IPS-15b (cell line): ENCODE results near the gene RNMT.

Source experiments
- H3K27me3 ChIP-seq: one replicate; pipeline ENCODE4 v1.6.1; 2013; ENCODE audit warnings: low read length; ENCODE audit not compliant: control insufficient read depth, insufficient read depth
- H3K36me3 ChIP-seq: one replicate; pipeline ENCODE4 v1.6.1; 2013; ENCODE audit warnings: low read length; ENCODE audit not compliant: control insufficient read depth, insufficient read depth
- H3K4me1 ChIP-seq: one replicate; pipeline ENCODE4 v1.6.1; 2013; ENCODE audit warnings: mild to moderate bottlenecking, low read length; ENCODE audit not compliant: control insufficient read depth, insufficient read depth
- H3K4me3 ChIP-seq: one replicate; pipeline ENCODE4 v1.5.1; 2013; ENCODE audit warnings: low read depth, low read length
- H3K9ac ChIP-seq: one replicate; pipeline ENCODE4 v1.6.1; 2013; ENCODE audit warnings: low read depth, mild to moderate bottlenecking, low read length
- H3K9me3 ChIP-seq: one replicate; pipeline ENCODE4 v1.6.1; 2013; ENCODE audit warnings: mild to moderate bottlenecking, low read length; ENCODE audit not compliant: control insufficient read depth, insufficient read depth

RNMT gene

DNA sequence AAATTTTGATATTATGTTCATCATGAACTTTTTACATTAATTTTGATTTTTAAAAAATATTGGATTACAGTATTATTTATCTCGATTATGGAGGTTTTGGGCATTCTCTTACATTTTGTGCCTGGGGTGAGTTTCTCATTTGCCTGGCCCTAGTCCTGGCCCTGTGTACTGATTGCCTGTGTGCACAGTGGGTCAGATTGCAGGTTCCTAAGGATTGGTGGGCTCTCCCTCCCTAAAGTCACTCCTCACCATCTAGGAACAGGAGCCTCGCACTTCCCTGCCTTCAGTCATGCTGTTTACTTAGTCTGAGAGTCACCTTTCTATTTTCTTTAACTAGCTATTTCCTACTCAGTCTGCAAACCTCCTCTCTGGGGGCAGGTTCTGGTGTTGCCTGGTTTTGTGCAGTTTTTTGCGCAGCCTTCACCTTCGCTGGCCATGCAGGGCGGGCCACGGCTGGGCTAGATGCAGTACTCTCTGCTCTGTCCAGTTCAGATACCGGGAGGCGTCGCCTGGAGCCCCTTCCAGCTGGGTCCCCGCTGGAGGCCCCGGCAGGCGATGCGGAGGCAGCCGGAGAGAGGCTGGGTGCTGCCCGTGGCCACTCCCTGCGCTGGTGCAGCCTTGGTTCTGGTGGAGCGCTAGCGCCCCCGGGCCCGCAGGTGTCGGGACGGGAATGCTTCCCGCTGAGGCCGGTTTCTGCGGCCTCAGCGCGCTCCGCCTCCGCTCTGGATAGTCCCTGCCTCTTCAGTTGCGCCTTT lies 74.2 kb downstream of the RNMT start:
- no peaks in the 10 kb centered on the region for H3K9me3 ChIP-seq
- no peaks in the 10 kb centered on the region for H3K36me3 ChIP-seq
- peaks cover 11% of the 10 kb centered on the region for H3K27me3 ChIP-seq
- H3K4me1 ChIP-seq = no peaks in the 10 kb centered on the region
- peak overlapping the region; percentile 40 for H3K9ac ChIP-seq
- peak overlapping the region; percentile 58 for H3K4me3 ChIP-seq

- peak overlapping the region; percentile 40 for H3K9ac ChIP-seq
- peak overlapping the region; percentile 58 for H3K4me3 ChIP-seq
- no peaks in the 10 kb centered on the region for H3K36me3 ChIP-seq
- H3K27me3 ChIP-seq = peaks cover 11% of the 10 kb centered on the region
- H3K9me3 ChIP-seq = no peaks in the 10 kb centered on the region
- H3K4me1 ChIP-seq = no peaks in the 10 kb centered on the region
Measured at GRCh38 chr18:13801260-13801601, 74.8 kb downstream of the RNMT start.

GRCh38 chr18:13804305-13804704 lies 77.8 kb downstream of the RNMT start:
- Histone ChIP-seq H3K4me1 (peaks cover 8% of the 10 kb centered on the region), H3K9ac (no peak overlapping the region), H3K27me3 (peaks cover 11% of the 10 kb centered on the region), H3K4me3 (no peak overlapping the region), H3K9me3 (no peaks in the 10 kb centered on the region), H3K36me3 (no peaks in the 10 kb centered on the region)

GRCh38 chr18:13808294-13809042 lies 82.0 kb downstream of the RNMT start:
- no peak overlapping the region for H3K9ac ChIP-seq
- no peaks in the 10 kb centered on the region for H3K36me3 ChIP-seq
- no peaks in the 10 kb centered on the region for H3K27me3 ChIP-seq
- H3K9me3 ChIP-seq = no peaks in the 10 kb centered on the region
- H3K4me3 ChIP-seq = no peak overlapping the region
- peaks cover 35% of the 10 kb centered on the region for H3K4me1 ChIP-seq

- Histone ChIP-seq H3K9ac (no peak overlapping the region), H3K27me3 (no peaks in the 10 kb centered on the region), H3K9me3 (no peaks in the 10 kb centered on the region), H3K36me3 (no peaks in the 10 kb centered on the region), H3K4me1 (peaks cover 35% of the 10 kb centered on the region), H3K4me3 (no peak overlapping the region)
Measured at GRCh38 chr18:13809043-13809430, 82.6 kb downstream of the RNMT start.

DNA sequence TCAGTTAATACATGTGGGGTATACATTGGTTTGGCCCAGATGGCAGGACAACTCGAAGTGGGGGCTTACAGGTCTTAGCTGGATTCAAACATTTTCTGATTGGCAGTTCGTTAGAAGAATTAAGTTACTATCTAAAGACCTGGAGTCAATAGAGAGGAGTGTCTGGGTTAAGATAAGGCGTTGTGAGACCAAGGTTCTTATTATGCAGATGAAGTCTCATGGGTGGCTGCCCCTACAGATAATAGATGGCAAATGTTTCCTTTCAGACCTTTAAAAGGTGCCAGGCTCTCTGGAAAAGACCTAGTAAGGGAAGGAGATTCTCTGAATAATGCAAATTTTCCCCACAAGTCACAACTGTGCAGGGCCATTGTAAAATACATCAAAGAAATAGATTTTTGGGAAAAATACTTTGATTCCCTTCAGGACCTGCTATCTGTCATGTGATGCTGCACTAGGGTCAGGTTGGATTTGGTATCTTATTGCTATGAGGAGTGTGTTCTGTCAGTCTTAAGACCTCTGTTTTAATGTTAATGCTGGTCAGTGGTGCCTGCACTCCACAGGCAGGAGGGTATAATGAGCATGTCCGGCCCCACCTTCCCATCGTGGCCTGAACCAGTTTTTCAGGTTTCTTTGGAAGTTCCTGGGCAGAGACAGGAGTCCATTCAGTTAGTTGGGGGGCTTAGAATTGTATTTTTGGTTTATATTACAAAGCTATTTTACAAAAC lies 83.2 kb downstream of the RNMT start:
- Histone ChIP-seq H3K9ac (no peak overlapping the region), H3K4me1 (peaks cover 35% of the 10 kb centered on the region), H3K4me3 (no peak overlapping the region), H3K9me3 (no peaks in the 10 kb centered on the region), H3K27me3 (no peaks in the 10 kb centered on the region), H3K36me3 (no peaks in the 10 kb centered on the region)

GRCh38 chr18:13810950-13811485 lies 84.5 kb downstream of the RNMT start:
- Histone ChIP-seq H3K36me3 (no peaks in the 10 kb centered on the region), H3K27me3 (no peaks in the 10 kb centered on the region), H3K4me1 (peaks cover 35% of the 10 kb centered on the region), H3K9ac (no peak overlapping the region), H3K4me3 (no peak overlapping the region), H3K9me3 (no peaks in the 10 kb centered on the region)

- Histone ChIP-seq H3K9me3 (no peaks in the 10 kb centered on the region), H3K4me1 (peaks cover 35% of the 10 kb centered on the region), H3K36me3 (no peaks in the 10 kb centered on the region), H3K27me3 (no peaks in the 10 kb centered on the region), H3K9ac (no peak overlapping the region), H3K4me3 (no peak overlapping the region)
Measured at GRCh38 chr18:13811993-13812392, 85.5 kb downstream of the RNMT start.

GRCh38 chr18:13813271-13813849 lies 86.9 kb downstream of the RNMT start:
- no peaks in the 10 kb centered on the region for H3K9me3 ChIP-seq
- H3K4me3 ChIP-seq = no peak overlapping the region
- no peaks in the 10 kb centered on the region for H3K27me3 ChIP-seq
- no peak overlapping the region for H3K9ac ChIP-seq
- peaks cover 35% of the 10 kb centered on the region for H3K4me1 ChIP-seq
- no peaks in the 10 kb centered on the region for H3K36me3 ChIP-seq
